HFFc6 (cell line): Measurements from ENCODE around the gene GRIK4. TPM values are rescaled to one million over a fixed set of nuclear protein-coding genes. Genes with fewer than 3 reads are reported as not detected.

Experiments
- DNase-seq: peaks from one replicate; pipeline ENCODE4 v3.0.0-alpha.2; 2018
- H3K27ac Mint-ChIP-seq: 2 replicates; pipeline ENCODE4 v1.8.0; 2020; ENCODE audit warnings: mild to moderate bottlenecking, mixed read lengths
- H3K27me3 Mint-ChIP-seq: 2 replicates; pipeline ENCODE4 v1.8.0; 2021; ENCODE audit warnings: mild to moderate bottlenecking, moderate library complexity, mixed read lengths; ENCODE audit not compliant: insufficient read depth
- H3K36me3 Mint-ChIP-seq: 2 replicates; pipeline ENCODE4 v1.8.0; 2021; ENCODE audit warnings: low read depth, mixed read lengths
- H3K4me1 Mint-ChIP-seq: 2 replicates; pipeline ENCODE4 v1.8.0; 2020; ENCODE audit warnings: low read depth, mixed read lengths
- H3K4me3 Mint-ChIP-seq: 2 replicates; pipeline ENCODE4 v1.8.0; 2020; ENCODE audit warnings: mild to moderate bottlenecking, moderate library complexity, mixed read lengths
- H3K9me3 Mint-ChIP-seq: 2 replicates; pipeline ENCODE4 v1.8.0; 2020; ENCODE audit warnings: mild to moderate bottlenecking, mixed read lengths
- total RNA-seq, 6 experiments: library from RNA; stranded (reverse); fragmentation: NEBNext Ultra II Directional; extraction: Animal tissue kit (Norgen Biotek cat#: 25700); gene quantifications; 2 replicates in 1 of 6; 3 replicates in 5 of 6; pipeline ENCODE4 v1.2.3, GENCODE V29; 2021
- TF ChIP-seq, protein P1 (sequence below): fragments of 200-600 bp; sonication (generic); IDR thresholded peaks from 2 replicates; pipeline ENCODE4 v1.5.0; 2021; ENCODE audit warnings: antibody characterized with exemption, mild to moderate bottlenecking

The GRIK4 gene
- total RNA-seq, 6 experiments from 2014 or later = not detected

DNA sequence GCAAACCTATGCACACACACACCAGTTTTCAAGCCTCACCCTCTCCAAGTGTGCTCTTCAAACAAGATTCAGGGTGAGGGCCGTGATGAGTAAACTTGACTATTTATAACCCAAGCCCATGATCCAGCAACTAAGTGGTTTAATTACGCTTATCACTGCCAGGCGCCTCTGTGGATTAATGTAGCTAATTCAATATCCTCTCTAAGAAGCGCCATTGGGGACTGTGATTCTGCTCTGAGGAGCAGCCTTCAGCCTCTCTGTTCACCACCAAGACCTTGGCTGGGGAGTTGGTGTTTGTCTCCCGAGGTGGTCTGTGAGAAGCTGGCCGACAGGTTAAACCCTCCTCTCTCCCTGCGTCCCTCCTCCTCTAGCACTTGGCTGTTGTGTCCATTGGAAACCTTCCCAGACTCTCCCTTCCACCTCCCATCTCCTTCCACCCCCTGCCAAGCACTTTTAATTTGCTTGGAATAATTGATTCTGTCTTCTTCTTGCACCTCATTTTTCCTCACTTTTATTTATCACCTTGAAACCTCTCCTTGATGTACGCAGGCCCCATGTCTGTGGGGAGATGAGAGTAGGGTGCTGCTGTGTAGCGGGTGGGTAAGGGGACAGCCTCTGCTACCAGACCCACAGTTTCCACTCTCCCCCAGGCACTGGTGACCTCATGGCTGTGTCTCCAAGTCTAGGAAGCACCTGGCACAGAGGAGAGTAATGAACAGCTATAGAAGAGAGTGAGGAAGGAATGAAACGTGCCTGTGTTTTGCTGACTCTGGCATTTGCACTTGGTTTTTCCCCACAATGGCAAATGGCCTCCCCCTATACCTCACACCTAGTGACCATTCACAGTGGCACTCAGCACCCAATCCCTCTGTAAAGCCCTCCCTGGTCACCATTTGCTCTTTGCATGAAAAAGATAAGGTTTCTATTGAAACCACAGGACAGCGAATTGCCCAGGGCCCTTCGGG lies 236.6 kb downstream of the GRIK4 start:
- no peaks in the 10 kb centered on the region for H3K9me3 Mint-ChIP-seq
- no peaks in the 10 kb centered on the region for H3K4me1 Mint-ChIP-seq
- peaks cover 36% of the 10 kb centered on the region for H3K27me3 Mint-ChIP-seq
- no peak for DNase-seq
- H3K36me3 Mint-ChIP-seq = no peaks in the 10 kb centered on the region
- no peak overlapping the region for H3K4me3 Mint-ChIP-seq
- TF ChIP-seq, protein P1, sequence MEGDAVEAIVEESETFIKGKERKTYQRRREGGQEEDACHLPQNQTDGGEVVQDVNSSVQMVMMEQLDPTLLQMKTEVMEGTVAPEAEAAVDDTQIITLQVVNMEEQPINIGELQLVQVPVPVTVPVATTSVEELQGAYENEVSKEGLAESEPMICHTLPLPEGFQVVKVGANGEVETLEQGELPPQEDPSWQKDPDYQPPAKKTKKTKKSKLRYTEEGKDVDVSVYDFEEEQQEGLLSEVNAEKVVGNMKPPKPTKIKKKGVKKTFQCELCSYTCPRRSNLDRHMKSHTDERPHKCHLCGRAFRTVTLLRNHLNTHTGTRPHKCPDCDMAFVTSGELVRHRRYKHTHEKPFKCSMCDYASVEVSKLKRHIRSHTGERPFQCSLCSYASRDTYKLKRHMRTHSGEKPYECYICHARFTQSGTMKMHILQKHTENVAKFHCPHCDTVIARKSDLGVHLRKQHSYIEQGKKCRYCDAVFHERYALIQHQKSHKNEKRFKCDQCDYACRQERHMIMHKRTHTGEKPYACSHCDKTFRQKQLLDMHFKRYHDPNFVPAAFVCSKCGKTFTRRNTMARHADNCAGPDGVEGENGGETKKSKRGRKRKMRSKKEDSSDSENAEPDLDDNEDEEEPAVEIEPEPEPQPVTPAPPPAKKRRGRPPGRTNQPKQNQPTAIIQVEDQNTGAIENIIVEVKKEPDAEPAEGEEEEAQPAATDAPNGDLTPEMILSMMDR = no peak
- H3K27ac Mint-ChIP-seq = no peak overlapping the region

- Mint-ChIP-seq H3K9me3 (no peaks in the 10 kb centered on the region), H3K27ac (no peak overlapping the region), H3K36me3 (no peaks in the 10 kb centered on the region), H3K27me3 (peaks cover 33% of the 10 kb centered on the region), H3K4me3 (no peak overlapping the region), H3K4me1 (no peaks in the 10 kb centered on the region)
- DNase-seq = no peak
- TF ChIP-seq, protein P1 = no peak
Observed at GRCh38 chr11:120749395-120749794, 237.8 kb downstream of the GRIK4 start.

GRCh38 chr11:120750647-120751549 lies 239.3 kb downstream of the GRIK4 start:
- Mint-ChIP-seq H3K4me3 (no peak overlapping the region), H3K36me3 (no peaks in the 10 kb centered on the region), H3K27me3 (peaks cover 36% of the 10 kb centered on the region), H3K4me1 (no peaks in the 10 kb centered on the region), H3K9me3 (no peaks in the 10 kb centered on the region), H3K27ac (no peak overlapping the region)
- no peak for DNase-seq
- TF ChIP-seq, protein P1 = no peak

- TF ChIP-seq, protein P1 = no peak
- Mint-ChIP-seq H3K4me3 (no peak overlapping the region), H3K27me3 (peaks cover 34% of the 10 kb centered on the region), H3K9me3 (no peaks in the 10 kb centered on the region), H3K4me1 (no peaks in the 10 kb centered on the region), H3K36me3 (no peaks in the 10 kb centered on the region), H3K27ac (no peak overlapping the region)
- DNase-seq = no peak
Observed at GRCh38 chr11:120751550-120751949, 240.0 kb downstream of the GRIK4 start.

- H3K9me3 Mint-ChIP-seq = no peaks in the 10 kb centered on the region
- no peak overlapping the region for H3K4me3 Mint-ChIP-seq
- TF ChIP-seq, protein P1 = no peak
- peaks cover 29% of the 10 kb centered on the region for H3K27me3 Mint-ChIP-seq
- H3K36me3 Mint-ChIP-seq = no peaks in the 10 kb centered on the region
- H3K4me1 Mint-ChIP-seq = no peaks in the 10 kb centered on the region
- no peak for DNase-seq
- H3K27ac Mint-ChIP-seq = no peak overlapping the region
Observed at GRCh38 chr11:120752668-120753067, 241.1 kb downstream of the GRIK4 start.
